IPS-18a (cell line): ENCODE results near the gene EXOC4.
"Not testable (repeated sequence)": the region's sequence is repeated elsewhere in the genome, so short reads cannot be mapped to it uniquely, and the experiment has no call there.

Source experiments
- H3K27ac ChIP-seq: one replicate; pipeline ENCODE4 v1.5.1; 2013; ENCODE audit warnings: low read length
- H3K27me3 ChIP-seq: one replicate; pipeline ENCODE4 v1.6.1; 2013; ENCODE audit warnings: mild to moderate bottlenecking, low read length; ENCODE audit not compliant: control insufficient read depth, insufficient read depth
- H3K36me3 ChIP-seq: one replicate; pipeline ENCODE4 v1.6.1; 2013; ENCODE audit warnings: low read depth, low read length; ENCODE audit not compliant: control insufficient read depth
- H3K4me1 ChIP-seq: one replicate; pipeline ENCODE4 v1.6.1; 2013; ENCODE audit warnings: low read depth, low read length; ENCODE audit not compliant: control insufficient read depth
- H3K4me3 ChIP-seq: one replicate; pipeline ENCODE4 v1.5.1; 2013; ENCODE audit warnings: low read length
- H3K9ac ChIP-seq: one replicate; pipeline ENCODE4 v1.6.1; 2013; ENCODE audit warnings: mild to moderate bottlenecking, low read length, moderate library complexity
- H3K9me3 ChIP-seq: one replicate; pipeline ENCODE4 v1.6.1; 2013; ENCODE audit warnings: low read depth, low read length; ENCODE audit not compliant: control insufficient read depth

The EXOC4 gene

GRCh38 chr7:133773601-133774000, 520.7 kb downstream of the EXOC4 start:
- Histone ChIP-seq H3K9ac (no peak overlapping the region), H3K9me3 (no peaks in the 10 kb centered on the region), H3K36me3 (no peaks in the 10 kb centered on the region), H3K4me1 (no peaks in the 10 kb centered on the region), H3K27ac (no peak overlapping the region), H3K4me3 (no peak overlapping the region), H3K27me3 (no peaks in the 10 kb centered on the region)

DNA sequence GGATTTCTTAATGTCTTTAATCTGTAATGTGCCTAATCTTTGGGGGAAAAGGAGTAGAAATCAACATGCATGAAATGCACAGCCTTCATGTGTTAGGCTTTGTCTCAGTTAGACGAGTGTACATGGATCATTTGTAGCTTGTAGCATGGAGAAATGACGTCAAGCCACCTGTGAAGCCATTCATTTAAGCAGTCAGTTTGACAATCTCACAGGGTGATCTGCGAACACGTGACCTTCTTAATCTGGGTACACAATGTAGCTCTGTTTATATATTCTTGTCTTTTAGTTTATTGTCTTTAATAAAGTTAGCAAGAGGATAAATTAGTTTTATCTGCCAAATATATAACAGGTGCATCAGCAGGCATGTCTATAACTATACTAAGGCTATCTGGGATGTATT, 522.3 kb downstream of the EXOC4 start:
- Histone ChIP-seq H3K4me1 (no peaks in the 10 kb centered on the region), H3K9ac (no peak overlapping the region), H3K27ac (no peak overlapping the region), H3K9me3 (no peaks in the 10 kb centered on the region), H3K27me3 (no peaks in the 10 kb centered on the region), H3K4me3 (no peak overlapping the region), H3K36me3 (no peaks in the 10 kb centered on the region)

GRCh38 chr7:133776266-133776665, 523.4 kb downstream of the EXOC4 start:
- Histone ChIP-seq H3K36me3 (no peaks in the 10 kb centered on the region), H3K4me3 (no peak overlapping the region), H3K9ac (no peak overlapping the region), H3K27ac (no peak overlapping the region), H3K4me1 (no peaks in the 10 kb centered on the region), H3K9me3 (no peaks in the 10 kb centered on the region), H3K27me3 (no peaks in the 10 kb centered on the region)

- Histone ChIP-seq H3K36me3 (no peaks in the 10 kb centered on the region), H3K4me1 (no peaks in the 10 kb centered on the region), H3K9me3 (no peaks in the 10 kb centered on the region), H3K9ac (no peak overlapping the region), H3K27me3 (no peaks in the 10 kb centered on the region), H3K27ac (no peak overlapping the region), H3K4me3 (no peak overlapping the region)
Measured at GRCh38 chr7:133777701-133778100, 524.8 kb downstream of the EXOC4 start.

DNA sequence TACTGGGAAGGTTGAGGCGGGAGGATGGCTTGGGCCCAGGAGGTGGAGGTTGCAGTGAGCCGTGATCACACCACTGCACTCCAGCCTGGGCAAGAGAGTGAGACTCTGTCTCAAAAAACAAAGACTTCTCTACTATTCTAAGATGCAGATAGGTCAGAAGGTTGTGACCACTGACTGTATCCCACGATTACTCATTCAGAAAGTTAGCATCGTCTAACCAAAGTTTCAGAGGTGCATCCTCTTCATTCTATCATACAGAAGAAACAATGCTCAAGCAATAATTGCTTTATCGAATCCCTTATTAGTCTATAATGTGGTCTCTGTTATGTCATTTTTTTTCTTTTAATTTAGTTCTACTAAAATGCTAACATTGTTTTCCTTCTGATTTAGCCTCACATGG, 525.6 kb downstream of the EXOC4 start:
- H3K36me3 ChIP-seq: no peaks in the 10 kb centered on the region
- H3K27me3 ChIP-seq: no peaks in the 10 kb centered on the region
- H3K27ac ChIP-seq: no peak overlapping the region
- H3K9ac ChIP-seq: no peak overlapping the region
- no peaks in the 10 kb centered on the region for H3K4me1 ChIP-seq
- no peak overlapping the region for H3K4me3 ChIP-seq
- no peaks in the 10 kb centered on the region for H3K9me3 ChIP-seq

- H3K27ac ChIP-seq, H3K9ac ChIP-seq, H3K9me3 ChIP-seq, H3K4me3 ChIP-seq, H3K27me3 ChIP-seq, H3K4me1 ChIP-seq, H3K36me3 ChIP-seq: not testable (repeated sequence)
Measured at GRCh38 chr7:133779538-133779937, 526.7 kb downstream of the EXOC4 start.

- no peaks in the 10 kb centered on the region for H3K4me1 ChIP-seq
- no peak overlapping the region for H3K9ac ChIP-seq
- no peak overlapping the region for H3K27ac ChIP-seq
- H3K9me3 ChIP-seq: no peaks in the 10 kb centered on the region
- no peaks in the 10 kb centered on the region for H3K36me3 ChIP-seq
- no peak overlapping the region for H3K4me3 ChIP-seq
- H3K27me3 ChIP-seq: no peaks in the 10 kb centered on the region
Measured at GRCh38 chr7:133780912-133781311, 528.0 kb downstream of the EXOC4 start.

- no peak overlapping the region for H3K9ac ChIP-seq
- H3K4me1 ChIP-seq: no peaks in the 10 kb centered on the region
- H3K27ac ChIP-seq: no peak overlapping the region
Measured at GRCh38 chr7:133781486-133782090, 528.7 kb downstream of the EXOC4 start.

GRCh38 chr7:133782470-133782869, 529.6 kb downstream of the EXOC4 start:
- H3K4me1 ChIP-seq: no peaks in the 10 kb centered on the region
- H3K4me3 ChIP-seq: no peak overlapping the region
- H3K9ac ChIP-seq: no peak overlapping the region
- no peak overlapping the region for H3K27ac ChIP-seq
- H3K27me3 ChIP-seq: no peaks in the 10 kb centered on the region
- no peaks in the 10 kb centered on the region for H3K9me3 ChIP-seq
- no peaks in the 10 kb centered on the region for H3K36me3 ChIP-seq

More at GRCh38 chr7:133781486-133782090, 528.7 kb downstream of the EXOC4 start:
- no peaks in the 10 kb centered on the region for H3K36me3 ChIP-seq
- H3K9me3 ChIP-seq: no peaks in the 10 kb centered on the region
- H3K27me3 ChIP-seq: no peaks in the 10 kb centered on the region
- H3K4me3 ChIP-seq: no peak overlapping the region

- Histone ChIP-seq H3K27me3 (no peaks in the 10 kb centered on the region), H3K27ac (no peak overlapping the region), H3K9ac (no peak overlapping the region), H3K36me3 (no peaks in the 10 kb centered on the region), H3K4me1 (no peaks in the 10 kb centered on the region), H3K4me3 (no peak overlapping the region), H3K9me3 (no peaks in the 10 kb centered on the region)
Measured at GRCh38 chr7:133783276-133783675, 530.4 kb downstream of the EXOC4 start.

DNA sequence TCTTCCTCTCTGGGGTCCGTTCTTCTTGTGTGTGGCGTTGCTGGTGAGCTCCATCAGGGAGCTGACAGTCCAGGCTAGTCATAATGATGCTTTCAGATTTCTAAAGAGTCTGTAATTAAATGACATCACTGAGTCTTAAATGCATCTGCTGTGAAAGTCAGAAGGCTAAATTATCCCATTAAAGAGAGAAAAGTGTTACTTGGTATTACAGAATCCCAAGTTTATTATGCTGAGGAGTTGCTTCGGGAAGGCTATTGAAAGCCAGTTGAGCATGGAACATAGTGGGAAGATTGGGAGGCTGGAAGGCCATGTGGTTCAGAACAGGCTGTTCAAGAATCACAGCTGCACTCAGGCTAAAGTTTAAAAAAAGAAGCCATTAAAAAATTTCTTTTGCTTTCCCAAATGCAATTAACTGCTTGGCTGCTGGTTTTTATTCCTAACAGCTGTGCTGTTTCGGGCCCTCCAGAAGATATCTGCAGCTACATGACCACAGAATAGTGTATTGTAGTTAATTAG, 531.7 kb downstream of the EXOC4 start:
- H3K27me3 ChIP-seq: no peaks in the 10 kb centered on the region
- no peaks in the 10 kb centered on the region for H3K9me3 ChIP-seq
- H3K36me3 ChIP-seq: no peaks in the 10 kb centered on the region
- no peak overlapping the region for H3K4me3 ChIP-seq
- H3K9ac ChIP-seq: no peak overlapping the region
- H3K27ac ChIP-seq: no peak overlapping the region
- H3K4me1 ChIP-seq: no peaks in the 10 kb centered on the region

DNA sequence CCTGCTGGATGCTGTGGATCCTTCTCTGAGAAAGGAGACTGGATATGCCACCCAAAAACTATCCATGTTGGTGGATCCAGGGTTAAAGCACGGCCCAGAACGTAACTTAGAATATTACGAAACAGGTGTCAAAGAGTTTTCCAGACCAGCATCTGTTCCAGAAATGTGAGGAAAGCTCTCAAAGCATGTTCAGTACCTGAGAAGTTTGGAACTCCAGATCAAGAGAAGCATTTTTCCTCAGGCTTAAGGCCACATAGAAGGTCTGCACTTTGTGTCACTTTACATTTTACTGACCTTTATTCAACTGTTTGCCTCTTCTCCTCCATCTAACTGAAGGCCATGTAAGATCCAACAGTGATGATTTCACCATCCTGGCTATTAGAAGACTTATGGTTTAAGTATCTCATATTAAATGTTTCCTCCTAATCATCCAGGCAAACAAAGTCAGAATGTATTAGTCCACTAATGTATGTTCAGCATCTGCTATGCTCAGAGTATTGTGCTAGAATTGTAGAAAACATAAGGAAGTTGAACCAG, 533.6 kb downstream of the EXOC4 start:
- no peak overlapping the region for H3K9ac ChIP-seq
- no peaks in the 10 kb centered on the region for H3K27me3 ChIP-seq
- H3K27ac ChIP-seq: no peak overlapping the region
- no peaks in the 10 kb centered on the region for H3K9me3 ChIP-seq
- H3K4me3 ChIP-seq: no peak overlapping the region
- H3K4me1 ChIP-seq: no peaks in the 10 kb centered on the region
- no peaks in the 10 kb centered on the region for H3K36me3 ChIP-seq
